GM12878 (cell line): ENCODE data around the gene CHRNE. TPM values are rescaled to one million over a fixed set of nuclear protein-coding genes. Genes with fewer than 3 reads are reported as not detected.

Experiments used
- ATAC-seq: fragments of 200-7000 bp; cut with Tn5 transposase; 3 replicates; pipeline ENCODE4 v1.9.1; 2020; ENCODE audit warnings: mild to moderate bottlenecking, moderate library complexity
- BruUV-seq: library from RNA; stranded (reverse); fragments of 400-500 nt; replicated peaks from 2 replicates; lab custom pipeline; 2021; lab: Mats Ljungman, UMichigan
- CTCF ChIA-PET: fragments of 300-600 bp; sonication (Branson Sonifier 250); formaldehyde crosslinking; extraction: SDS; loops from one replicate; lab custom pipeline; 2021; ENCODE audit warnings: inconsistent platforms; lab: Yijun Ruan, JAX
- POLR2A ChIA-PET: fragments of 350-600 bp; formaldehyde crosslinking; extraction: SDS; loops from one replicate; lab custom pipeline; 2021; ENCODE audit warnings: inconsistent platforms; lab: Charles Lee
- RAD21 ChIA-PET: fragments of 300-600 bp; sonication (Branson Sonifier 250); formaldehyde crosslinking; loops from one replicate; lab custom pipeline; 2023; ENCODE audit warnings: antibody characterized with exemption; ENCODE audit not compliant: unreplicated experiment; lab: Charles Lee
- SMC1A ChIA-PET: fragments of 300-600 bp; sonication (Branson Sonifier 250); formaldehyde crosslinking; loops from one replicate; lab custom pipeline; 2023; ENCODE audit not compliant: unreplicated experiment, uncharacterized antibody; lab: Charles Lee
- DNase-seq: peaks from one replicate; pipeline ENCODE4 v3.0.0-alpha.2; 2011; ENCODE audit warnings: low read depth, low spot score
- FAIRE-seq: peaks from 3 replicates; lab custom pipeline; 2011; peaks lifted over from hg19 to GRCh38; lab: Jason Lieb, UNC
- H2AFZ ChIP-seq: 2 replicates; pipeline ENCODE4 v1.6.0; 2011; ENCODE audit warnings: low read depth, low read length, control low read depth; ENCODE audit not compliant: control insufficient read depth
- H3K27ac ChIP-seq: 2 replicates; pipeline ENCODE4 v1.5.1; 2011; ENCODE audit warnings: control low read depth; ENCODE audit not compliant: control insufficient read depth, insufficient read depth
- H3K27me3 ChIP-seq, 2 experiments: replicated peaks in 1 of 2; 2 replicates each; pipeline versions ENCODE4 v1.6.0 to v1.6.1; 2011; ENCODE audit warnings: low read length in 1 of 2; ENCODE audit not compliant: control insufficient read depth in 2 of 2, insufficient read depth in 2 of 2
- H3K36me3 ChIP-seq, 2 experiments: 2 replicates each; pipeline ENCODE4 v1.5.1; 2011; ENCODE audit warnings: low read length in 1 of 2; ENCODE audit not compliant: control insufficient read depth in 2 of 2, insufficient read depth in 2 of 2
- H3K4me1 ChIP-seq: 2 replicates; pipeline ENCODE4 v1.6.1; 2011; ENCODE audit warnings: mild to moderate bottlenecking, low read length, moderate library complexity, mixed read lengths; ENCODE audit not compliant: control insufficient read depth, insufficient read depth
- H3K4me2 ChIP-seq: 2 replicates; pipeline ENCODE4 v1.6.0; 2011; ENCODE audit warnings: control low read depth; ENCODE audit not compliant: control insufficient read depth, insufficient read depth
- H3K4me3 ChIP-seq: fragments of 200-600 bp; sonication (generic); 2 replicates; pipeline ENCODE4 v1.5.1; 2016
- H3K79me2 ChIP-seq: 2 replicates; pipeline ENCODE4 v1.6.0; 2011; ENCODE audit warnings: low read length; ENCODE audit not compliant: control insufficient read depth, insufficient read depth
- H3K9ac ChIP-seq: 2 replicates; pipeline ENCODE4 v1.8.0; 2011; ENCODE audit warnings: low read length, control low read depth, mixed read lengths; ENCODE audit not compliant: control insufficient read depth, insufficient read depth
- H3K9me3 ChIP-seq: replicated peaks from 3 replicates; pipeline ENCODE4 v1.5.1; 2011; ENCODE audit warnings: mild to moderate bottlenecking, low read length; ENCODE audit not compliant: control insufficient read depth, insufficient read depth
- H4K20me1 ChIP-seq: 2 replicates; pipeline ENCODE4 v1.6.0; 2011; ENCODE audit not compliant: control insufficient read depth, insufficient read depth
- BHLHE40 ChIP-seq, 2 experiments: fragments of 450-650 bp in 1 of 2; IDR thresholded peaks; 2 replicates each; pipeline ENCODE4 v1.6.1; 2011 to 2017; ENCODE audit warnings: low read depth in 2 of 2, borderline replicate concordance in 1 of 2, improper control_type of control experiment in 1 of 2, low read length in 1 of 2, mild to moderate bottlenecking in 1 of 2
- CBX3 ChIP-seq: fragments of 200-600 bp; sonication (generic); IDR thresholded peaks from 2 replicates; pipeline ENCODE4 v1.6.1; 2016; ENCODE audit warnings: low read depth, borderline replicate concordance
- CBX5 ChIP-seq: sonication (generic); IDR thresholded peaks from 2 replicates; pipeline ENCODE4 v1.6.1; 2016; ENCODE audit warnings: low read depth, moderate library complexity, mild to moderate bottlenecking, inconsistent platforms
- CTCF ChIP-seq, 3 experiments: IDR thresholded peaks in 2 of 3; conservative IDR thresholded peaks in 1 of 3; 2 replicates each; pipeline ENCODE4 v1.5.1; 2011; ENCODE audit warnings: low read depth in 3 of 3, low read length in 3 of 3, mild to moderate bottlenecking in 3 of 3, control low read depth in 2 of 3, moderate library complexity in 2 of 3, inconsistent platforms in 1 of 3, mixed read lengths in 1 of 3; ENCODE audit not compliant: control insufficient read depth in 2 of 3, insufficient read depth in 1 of 3; ENCODE audit errors: extremely low read depth in 1 of 3
- EGR1 ChIP-seq, 2 experiments: IDR thresholded peaks; 1 replicate in 1 of 2; 2 replicates in 1 of 2; pipeline ENCODE4 v1.6.1; 2011 to 2012; ENCODE audit warnings: low read depth in 2 of 2, low read length in 2 of 2, borderline replicate concordance in 1 of 2, mild to moderate bottlenecking in 1 of 2, moderate library complexity in 1 of 2
- EP300 ChIP-seq, 2 experiments: fragments of 150-350 bp in 1 of 2; IDR thresholded peaks; 2 replicates each; pipeline ENCODE4 v1.6.1; 2011 to 2012; ENCODE audit warnings: low read depth in 2 of 2, low read length in 2 of 2, borderline replicate concordance in 1 of 2, improper control_type of control experiment in 1 of 2, inconsistent platforms in 1 of 2; ENCODE audit not compliant: control insufficient read depth in 1 of 2
- FOXM1 ChIP-seq: IDR thresholded peaks from 2 replicates; pipeline ENCODE4 v1.6.1; 2012; ENCODE audit warnings: low read depth, mild to moderate bottlenecking, inconsistent platforms, low read length, moderate library complexity
- HDGF ChIP-seq: fragments of 450-650 bp; IDR thresholded peaks from 2 replicates; pipeline ENCODE4 v1.6.1; 2016; ENCODE audit warnings: antibody characterized with exemption
- IRF4 ChIP-seq: IDR thresholded peaks from 2 replicates; pipeline ENCODE4 v1.6.1; 2011; ENCODE audit warnings: low read depth, low read length
- MAX ChIP-seq: IDR thresholded peaks from 2 replicates; pipeline ENCODE4 v1.6.1; 2012; ENCODE audit warnings: low read depth, low read length, improper control_type of control experiment
- MTA2 ChIP-seq: fragments of 450-650 bp; IDR thresholded peaks from 2 replicates; pipeline ENCODE4 v1.6.1; 2016; ENCODE audit warnings: low read depth, mild to moderate bottlenecking, moderate library complexity
- NKRF ChIP-seq: fragments of 450-650 bp; conservative IDR thresholded peaks from 2 replicates; pipeline ENCODE4 v1.6.1; 2017; ENCODE audit warnings: mild to moderate bottlenecking, moderate library complexity
- TARDBP ChIP-seq: IDR thresholded peaks from 2 replicates; pipeline ENCODE4 v1.6.1; 2016; ENCODE audit warnings: borderline replicate concordance
- TCF12 ChIP-seq: IDR thresholded peaks from 2 replicates; pipeline ENCODE4 v1.6.1; 2011; ENCODE audit warnings: low read depth, mild to moderate bottlenecking, low read length
- TCF3 ChIP-seq: IDR thresholded peaks from 2 replicates; pipeline ENCODE4 v1.6.1; 2012; ENCODE audit warnings: low read depth, mild to moderate bottlenecking, low read length, borderline replicate concordance; ENCODE audit not compliant: insufficient read depth
- ZNF207 ChIP-seq: fragments of 450-650 bp; IDR thresholded peaks from 2 replicates; pipeline ENCODE4 v1.6.1; 2014; ENCODE audit warnings: antibody characterized with exemption, mild to moderate bottlenecking, borderline replicate concordance
- WGBS: methylation state at CpG from one replicate; pipeline ENCODE4 v1.1.6; 2016; ENCODE audit warnings: low lambda C conversion rate; ENCODE audit not compliant: insufficient replicate concordance, insufficient coverage; ENCODE audit errors: missing lambda C conversion rate; 5-methylcytosine and 5-hydroxymethylcytosine counted together
- in situ Hi-C: fragments of 300-500 bp; cut with MboI; formaldehyde crosslinking; loops from 9 replicates; pipeline ENCODE4 v1.14.3; 2018; ENCODE audit warnings: mixed read lengths
- intact Hi-C: fragments of 100-400 bp; cut with micrococcal nuclease; formaldehyde crosslinking; loops from one replicate; pipeline ENCODE4 v1.14.2; 2022; ENCODE audit not compliant: unreplicated experiment
- polyA plus RNA-seq, 11 experiments: library from polyadenylated mRNA; depleted of rRNA in 4 of 11; unstranded in 6 of 11; stranded (reverse) in 5 of 11; fragments of >200 nt; fragmentation: Nextera tagmentation in 4 of 11; fragmentation: Illumina TruSeq in 1 of 11; extraction: Ambion mirVana in 4 of 11; extraction: Trizol in 1 of 11; gene quantifications; 1 replicate in 1 of 11; 2 replicates in 10 of 11; pipeline versions ENCODE4 v1.2.1 to v1.2.3, GENCODE V29; 2011 to 2016; ENCODE audit warnings: inconsistent platforms in 2 of 11, missing spikeins in 2 of 11, low read depth in 1 of 11
- total RNA-seq, 4 experiments: library from RNA; depleted of rRNA in 3 of 4; stranded (reverse); fragments of >200 nt in 3 of 4; fragmentation: Illumina TruSeq in 1 of 4; extraction: Trizol in 1 of 4; gene quantifications; 2 replicates each; pipeline versions ENCODE4 v1.2.1 to v1.2.3, GENCODE V29; 2013 to 2021

Gene CHRNE
- total and polyA plus RNA-seq, 10 of the 15 experiments (the other 5 are each of a cell fraction or from before 2014, with no cell fraction given): 0.05 to 0.11 (median 0.08) TPM; not detected in 6

GRCh38 chr17:4945176-4945943 lies 42.5 kb upstream of the CHRNE start:
- Histone ChIP-seq H3K27ac (peak overlapping the region; percentile 100), H3K27me3 (no peaks in the 10 kb centered on the region), H3K9me3 (no peaks in the 10 kb centered on the region), H2AFZ (no peak overlapping the region), H3K9ac (peak overlapping the region; percentile 100), H3K4me2 (peak overlapping the region; percentile 55), H3K79me2 (peaks cover 82% of the 10 kb centered on the region), H3K4me3 (peak overlapping the region; percentile 96), H3K36me3 (peaks cover 20 to 22% of the 10 kb centered on the region in 2 experiments), H4K20me1 (peaks cover 5% of the 10 kb centered on the region), H3K4me1 (peaks cover 37% of the 10 kb centered on the region)
- intact Hi-C loops: no loop called here
- in situ Hi-C loops: no loop called here
- WGBS: 0% methylated on average over 7 of the region's 7 CpGs
- DNase-seq (peak; percentile 65), FAIRE-seq (peak; percentile 84), ATAC-seq (peak; percentile 58)
- no TSS peak for BruUV-seq
- ChIA-PET SMC1A (interaction anchor here (0.6 to 7.1 kb wide), 5 partner anchors 12 to 41 kb away, joined by 3 to 50 read pairs (median 4); partner anchors contain the start of gene SPAG7), POLR2A (interaction anchor here (0.6 to 17.5 kb wide), 3 partner anchors 20 to 72 kb away, joined by 5 to 272 read pairs (median 5); partner anchors contain the start of genes INCA1, KIF1C and SPAG7), RAD21 (interaction anchor here (9.8 kb wide), 1 partner anchor 20 kb away, joined by 73 read pairs; the partner anchor contains the start of gene SPAG7), CTCF (interaction anchor here (1.2 to 2.4 kb wide), 2 partner anchors 36 to 116 kb away, joined by 3 to 12 read pairs; no protein-coding TSS in a partner anchor)
- TF ChIP-seq ZNF207 (no peak), CBX5 (no peak), IRF4 (peak; percentile 87), NKRF (peak; percentile 24; the same call in 1 of the 2 replicates), BHLHE40 (IDR thresholded peaks at IDR 0.05; ENCODE audit: borderline replicate concordance in 1 of 2, low read depth in 2 of 2, low read length in 1 of 2) (peak in 1 of 2 experiments; percentile 44; a peak in 1 of 4 replicates), HDGF (no peak), TCF12 (peak; percentile 84), CBX3 (no peak), MTA2 (no peak; the same call in 1 of the 2 replicates), FOXM1 (no peak), TARDBP (0 out of 2 replicates have a peak, but pooled peaks have one; percentile 8), MAX (no peak), TCF3 (peak; percentile 76), EP300 (IDR thresholded peaks at IDR 0.05; ENCODE audit: borderline replicate concordance in 1 of 2, control insufficient read depth in 1 of 2, low read depth in 2 of 2, low read length in 2 of 2) (peak in 1 of 2 experiments; percentile 74; a peak in 1 of 4 replicates), CTCF (IDR thresholded peaks at IDR 0.05 in 2 of 3, conservative IDR thresholded peaks at IDR 0.05 in 1 of 3; ENCODE audit: control insufficient read depth in 2 of 3, extremely low read depth in 1 of 3, insufficient read depth in 1 of 3, low read depth in 3 of 3, low read length in 3 of 3) (no peak), EGR1 (IDR thresholded peaks at IDR 0.05; ENCODE audit: borderline replicate concordance in 1 of 2, low read depth in 2 of 2, low read length in 2 of 2) (peak in 1 of 2 experiments; percentile 21; a peak in 1 of 3 replicates)
